Mucosa of descending colon (tissue), 3 donors: ENCODE measurements around the gene TMEM168. TPM values are rescaled to one million over a fixed set of nuclear protein-coding genes. Genes with fewer than 3 reads are reported as not detected.

Experiments used
- ATAC-seq: fragments of 200-7000 bp; cut with Tn5 transposase; one replicate; pipeline ENCODE4 v1.9.1; 2020; ENCODE audit warnings: mild to moderate bottlenecking, moderate library complexity
- DNase-seq, 3 donors: peaks; one replicate each; pipeline ENCODE4 v3.0.0-alpha.2; 2020
- H3K36me3 ChIP-seq: fragments of 200-600 bp; one replicate; pipeline ENCODE4 v1.8.0; 2021; ENCODE audit warnings: low read depth, mild to moderate bottlenecking
- H3K4me1 ChIP-seq: fragments of 200-600 bp; one replicate; pipeline ENCODE4 v1.8.0; 2021; ENCODE audit warnings: low read depth, mild to moderate bottlenecking
- H3K4me3 ChIP-seq: fragments of 200-600 bp; one replicate; pipeline ENCODE4 v1.8.0; 2021; ENCODE audit warnings: mild to moderate bottlenecking
- H3K9me3 ChIP-seq: fragments of 200-600 bp; one replicate; pipeline ENCODE4 v1.8.0; 2021; ENCODE audit warnings: mild to moderate bottlenecking
- CTCF ChIP-seq: fragments of 200-600 bp; IDR thresholded peaks from one replicate; pipeline ENCODE4 v1.8.0; 2022; ENCODE audit warnings: antibody characterized with exemption, mild to moderate bottlenecking
- intact Hi-C, 2 donors: fragments of 100-400 bp; cut with DNase I in 1 of 2; cut with micrococcal nuclease in 1 of 2; formaldehyde crosslinking; loops; one replicate each; pipeline versions ENCODE4 v1.11.0 to v1.11.1; 2022; cut with DNase I, micrococcal nuclease
- total RNA-seq, 3 donors: library from RNA; stranded (reverse); fragmentation: NEBNext Ultra II Directional in 2 of 3; extraction: Animal tissue kit (Norgen Biotek cat#: 25700) in 2 of 3; gene quantifications; one replicate each; pipeline versions ENCODE4 v1.2.1 to v1.2.4, GENCODE V29; 2021 to 2023
- donor health status: DM: no; HTN: no; CAD: no; lungs with moderate emphysema.
- donor health status: DM: no; HTN: no; CAD: no.
- donor health status: DM: no; HTN: yes; CAD: no.

Gene TMEM168
- total RNA-seq, 3 donors from 2014 or later = 29.1 to 53.0 (median 46.2) TPM

DNA sequence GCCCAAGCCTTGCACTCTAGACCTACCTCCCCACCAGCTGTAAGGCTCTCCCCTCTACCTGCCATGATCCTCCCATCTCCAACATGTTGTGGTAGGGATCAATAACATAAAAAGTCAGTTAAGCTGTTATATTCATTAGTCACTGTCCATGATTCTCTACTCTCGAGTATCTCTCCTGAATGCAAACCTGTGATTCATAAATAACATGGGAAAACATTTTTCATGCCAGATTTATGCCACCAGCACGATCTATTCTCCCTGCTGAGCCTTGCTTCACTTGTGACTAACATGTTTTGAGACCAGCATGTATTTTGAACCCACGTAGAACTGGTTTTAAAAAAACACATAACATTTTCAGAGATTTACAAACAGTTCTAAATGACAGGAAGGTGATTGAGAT is 30.3 kb downstream of the TMEM168 start:
- no peaks in the 10 kb centered on the region for H3K4me1 ChIP-seq
- intact Hi-C loops = no loop called here
- no peaks in the 10 kb centered on the region for H3K36me3 ChIP-seq
- ATAC-seq (no peak), DNase-seq (no peak)
- TF ChIP-seq CTCF = no peak
- no peaks in the 10 kb centered on the region for H3K9me3 ChIP-seq
- no peak overlapping the region for H3K4me3 ChIP-seq

- no peak for TF ChIP-seq CTCF
- no peaks in the 10 kb centered on the region for H3K9me3 ChIP-seq
- no peaks in the 10 kb centered on the region for H3K36me3 ChIP-seq
- H3K4me3 ChIP-seq = no peak overlapping the region
- ATAC-seq (peak; percentile 13), DNase-seq (no peak)
- intact Hi-C loops = no loop called here
- no peaks in the 10 kb centered on the region for H3K4me1 ChIP-seq
Observed at GRCh38 chr7:112757337-112757736, 32.9 kb downstream of the TMEM168 start.

- H3K4me1 ChIP-seq = no peaks in the 10 kb centered on the region
- DNase-seq (no peak), ATAC-seq (no peak)
- no peaks in the 10 kb centered on the region for H3K9me3 ChIP-seq
- no peak overlapping the region for H3K4me3 ChIP-seq
- TF ChIP-seq CTCF = no peak
- H3K36me3 ChIP-seq = no peaks in the 10 kb centered on the region
- intact Hi-C loops = no loop called here
Observed at GRCh38 chr7:112753298-112753697, 36.9 kb downstream of the TMEM168 start.

GRCh38 chr7:112752576-112752975 is 37.6 kb downstream of the TMEM168 start:
- no peaks in the 10 kb centered on the region for H3K9me3 ChIP-seq
- H3K36me3 ChIP-seq = no peaks in the 10 kb centered on the region
- H3K4me1 ChIP-seq = no peaks in the 10 kb centered on the region
- TF ChIP-seq CTCF = no peak
- intact Hi-C loops = no loop called here
- no peak overlapping the region for H3K4me3 ChIP-seq
- ATAC-seq (no peak), DNase-seq (no peak)

- Histone ChIP-seq H3K9me3 (no peaks in the 10 kb centered on the region), H3K36me3 (no peaks in the 10 kb centered on the region), H3K4me1 (no peaks in the 10 kb centered on the region), H3K4me3 (no peak overlapping the region)
- DNase-seq (no peak), ATAC-seq (no peak)
- TF ChIP-seq CTCF = no peak
- intact Hi-C loops = no loop called here
Observed at GRCh38 chr7:112749775-112750174, 40.4 kb downstream of the TMEM168 start.

GRCh38 chr7:112748381-112748780 is 41.8 kb downstream of the TMEM168 start:
- no peak for DNase-seq
- intact Hi-C loops = no loop called here
- ATAC-seq = no peak
- Histone ChIP-seq H3K9me3 (no peaks in the 10 kb centered on the region), H3K36me3 (no peaks in the 10 kb centered on the region), H3K4me1 (no peaks in the 10 kb centered on the region), H3K4me3 (no peak overlapping the region)
- TF ChIP-seq CTCF = no peak
